ENCODE results near the gene C6orf62. TPM values are rescaled to one million over a fixed set of nuclear protein-coding genes. Genes with fewer than 3 reads are reported as not detected.

C6orf62 gene
- total and polyA plus RNA-seq, 2 experiments from 2014 or later: 66.7 to 79.9 TPM

GRCh38 chr6:24673625-24674024 lies 45.3 kb downstream of the C6orf62 start:
- H3K9me2 ChIP-seq (ENCODE audit: insufficient read depth): no peaks in the 10 kb centered on the region
- Mint-ChIP-seq H3K27me3 (ENCODE audit: insufficient read depth, low read depth, poor library complexity) (peaks cover 10% of the 10 kb centered on the region), H3K4me1 (no peaks in the 10 kb centered on the region), H3K4me3 (no peak overlapping the region), H3K9me3 (peaks cover 78% of the 10 kb centered on the region), H3K27ac (no peak overlapping the region), H3K36me3 (ENCODE audit: low read depth) (peaks cover 93% of the 10 kb centered on the region)
- no peak overlapping the region for H3K27ac ChIP-seq (ENCODE audit: low read depth)
- DNase-seq (ENCODE audit: low spot score) (peak; percentile 60), ATAC-seq (no peak)
- H3K27me3 ChIP-seq (ENCODE audit: insufficient read depth): no peaks in the 10 kb centered on the region
- no peak overlapping the region for H3K4me2 ChIP-seq
- H3F3A ChIP-seq (replicated peaks; ENCODE audit: low read depth): no peaks in the 10 kb centered on the region
- no peak overlapping the region for H2AFZ ChIP-seq
- no peaks in the 10 kb centered on the region for H4K20me1 ChIP-seq (replicated peaks; ENCODE audit: insufficient read depth)
- TF ChIP-seq NANOG (IDR thresholded peaks at IDR 0.05; ENCODE audit: borderline replicate concordance) (no peak), JUNB (IDR thresholded peaks at IDR 0.05; ENCODE audit: unreplicated experiment) (no peak), ZNF331 (CRISPR knock-in tag; IDR thresholded peaks at IDR 0.05; ENCODE audit: low read depth) (no peak), EZH2 (IDR thresholded peaks at IDR 0.05; ENCODE audit: low read depth, unreplicated experiment) (no peak), POLR2AphosphoS5 (IDR thresholded peaks at IDR 0.05; ENCODE audit: low read depth) (no peak), STAT1 (IDR thresholded peaks at IDR 0.05; ENCODE audit: unreplicated experiment) (no peak), CREB1 (CRISPR knock-in tag; IDR thresholded peaks at IDR 0.05; ENCODE audit: low read depth) (no peak), ZNF462 (CRISPR knock-in tag; IDR thresholded peaks at IDR 0.05) (no peak), EZH2phosphoT487 (IDR thresholded peaks at IDR 0.05; ENCODE audit: unreplicated experiment) (no peak), ZNF114 (CRISPR knock-in tag; IDR thresholded peaks at IDR 0.05) (no peak)
- TF ChIP-seq, protein P1, sequence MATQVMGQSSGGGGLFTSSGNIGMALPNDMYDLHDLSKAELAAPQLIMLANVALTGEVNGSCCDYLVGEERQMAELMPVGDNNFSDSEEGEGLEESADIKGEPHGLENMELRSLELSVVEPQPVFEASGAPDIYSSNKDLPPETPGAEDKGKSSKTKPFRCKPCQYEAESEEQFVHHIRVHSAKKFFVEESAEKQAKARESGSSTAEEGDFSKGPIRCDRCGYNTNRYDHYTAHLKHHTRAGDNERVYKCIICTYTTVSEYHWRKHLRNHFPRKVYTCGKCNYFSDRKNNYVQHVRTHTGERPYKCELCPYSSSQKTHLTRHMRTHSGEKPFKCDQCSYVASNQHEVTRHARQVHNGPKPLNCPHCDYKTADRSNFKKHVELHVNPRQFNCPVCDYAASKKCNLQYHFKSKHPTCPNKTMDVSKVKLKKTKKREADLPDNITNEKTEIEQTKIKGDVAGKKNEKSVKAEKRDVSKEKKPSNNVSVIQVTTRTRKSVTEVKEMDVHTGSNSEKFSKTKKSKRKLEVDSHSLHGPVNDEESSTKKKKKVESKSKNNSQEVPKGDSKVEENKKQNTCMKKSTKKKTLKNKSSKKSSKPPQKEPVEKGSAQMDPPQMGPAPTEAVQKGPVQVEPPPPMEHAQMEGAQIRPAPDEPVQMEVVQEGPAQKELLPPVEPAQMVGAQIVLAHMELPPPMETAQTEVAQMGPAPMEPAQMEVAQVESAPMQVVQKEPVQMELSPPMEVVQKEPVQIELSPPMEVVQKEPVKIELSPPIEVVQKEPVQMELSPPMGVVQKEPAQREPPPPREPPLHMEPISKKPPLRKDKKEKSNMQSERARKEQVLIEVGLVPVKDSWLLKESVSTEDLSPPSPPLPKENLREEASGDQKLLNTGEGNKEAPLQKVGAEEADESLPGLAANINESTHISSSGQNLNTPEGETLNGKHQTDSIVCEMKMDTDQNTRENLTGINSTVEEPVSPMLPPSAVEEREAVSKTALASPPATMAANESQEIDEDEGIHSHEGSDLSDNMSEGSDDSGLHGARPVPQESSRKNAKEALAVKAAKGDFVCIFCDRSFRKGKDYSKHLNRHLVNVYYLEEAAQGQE (IDR thresholded peaks at IDR 0.05; ENCODE audit: unreplicated experiment): no peak
- TF ChIP-seq, protein P2, sequence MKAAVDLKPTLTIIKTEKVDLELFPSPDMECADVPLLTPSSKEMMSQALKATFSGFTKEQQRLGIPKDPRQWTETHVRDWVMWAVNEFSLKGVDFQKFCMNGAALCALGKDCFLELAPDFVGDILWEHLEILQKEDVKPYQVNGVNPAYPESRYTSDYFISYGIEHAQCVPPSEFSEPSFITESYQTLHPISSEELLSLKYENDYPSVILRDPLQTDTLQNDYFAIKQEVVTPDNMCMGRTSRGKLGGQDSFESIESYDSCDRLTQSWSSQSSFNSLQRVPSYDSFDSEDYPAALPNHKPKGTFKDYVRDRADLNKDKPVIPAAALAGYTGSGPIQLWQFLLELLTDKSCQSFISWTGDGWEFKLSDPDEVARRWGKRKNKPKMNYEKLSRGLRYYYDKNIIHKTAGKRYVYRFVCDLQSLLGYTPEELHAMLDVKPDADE (IDR thresholded peaks at IDR 0.05): no peak
- TF ChIP-seq, protein P3, sequence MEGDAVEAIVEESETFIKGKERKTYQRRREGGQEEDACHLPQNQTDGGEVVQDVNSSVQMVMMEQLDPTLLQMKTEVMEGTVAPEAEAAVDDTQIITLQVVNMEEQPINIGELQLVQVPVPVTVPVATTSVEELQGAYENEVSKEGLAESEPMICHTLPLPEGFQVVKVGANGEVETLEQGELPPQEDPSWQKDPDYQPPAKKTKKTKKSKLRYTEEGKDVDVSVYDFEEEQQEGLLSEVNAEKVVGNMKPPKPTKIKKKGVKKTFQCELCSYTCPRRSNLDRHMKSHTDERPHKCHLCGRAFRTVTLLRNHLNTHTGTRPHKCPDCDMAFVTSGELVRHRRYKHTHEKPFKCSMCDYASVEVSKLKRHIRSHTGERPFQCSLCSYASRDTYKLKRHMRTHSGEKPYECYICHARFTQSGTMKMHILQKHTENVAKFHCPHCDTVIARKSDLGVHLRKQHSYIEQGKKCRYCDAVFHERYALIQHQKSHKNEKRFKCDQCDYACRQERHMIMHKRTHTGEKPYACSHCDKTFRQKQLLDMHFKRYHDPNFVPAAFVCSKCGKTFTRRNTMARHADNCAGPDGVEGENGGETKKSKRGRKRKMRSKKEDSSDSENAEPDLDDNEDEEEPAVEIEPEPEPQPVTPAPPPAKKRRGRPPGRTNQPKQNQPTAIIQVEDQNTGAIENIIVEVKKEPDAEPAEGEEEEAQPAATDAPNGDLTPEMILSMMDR (conservative IDR thresholded peaks at IDR 0.05; ENCODE audit: low read depth in 2 of 2): no peak
- no peak overlapping the region for H3K4me3 ChIP-seq
- H3K79me2 ChIP-seq (replicated peaks; ENCODE audit: insufficient read depth): peaks cover 37% of the 10 kb centered on the region
- no peaks in the 10 kb centered on the region for H3K4me1 ChIP-seq (ENCODE audit: insufficient read depth)
- peaks cover 50% of the 10 kb centered on the region for H3K36me3 ChIP-seq (ENCODE audit: insufficient read depth)
